K562 (cell line): ENCODE measurements around the gene AJM1. TPM values are rescaled to one million over a fixed set of nuclear protein-coding genes. Genes with fewer than 3 reads are reported as not detected.
A peak's percentile ranks its signal among the peaks of the same experiment; 100 is the strongest.

ENCODE experiments used
- ATAC-seq: fragments of 200-7000 bp; cut with Tn5 transposase; 3 replicates; pipeline ENCODE4 v1.9.1; 2020; ENCODE audit warnings: moderate library complexity
- BruUV-seq: library from RNA; stranded (reverse); fragments of 400-500 nt; replicated peaks from 2 replicates; lab custom pipeline; 2021; lab: Mats Ljungman, UMichigan
- CTCF ChIA-PET: fragments of 300-600 bp; formaldehyde crosslinking; extraction: SDS; loops from one replicate; lab custom pipeline; 2021; ENCODE audit warnings: low intra/inter-chr PET ratio; lab: Yijun Ruan, JAX
- POLR2A ChIA-PET: fragments of 300-600, 350-650 bp; sonication (Branson Sonifier 250); formaldehyde crosslinking; extraction: SDS; loops from one replicate; lab custom pipeline; 2021; ENCODE audit warnings: antibody characterized with exemption, inconsistent platforms; lab: Yijun Ruan, JAX
- DNase-seq, 4 experiments: peaks; one replicate each; pipeline versions ENCODE4 v3.0.0 to v3.0.0-alpha.2; 2011 to 2018; ENCODE audit warnings: low spot score in 3 of 4, mixed read lengths in 3 of 4; ENCODE audit errors: extremely low read depth in 1 of 4
- FAIRE-seq: peaks from 2 replicates; lab custom pipeline; 2011; peaks lifted over from hg19 to GRCh38; lab: Jason Lieb, UNC
- H2AFZ ChIP-seq: 2 replicates; pipeline ENCODE4 v1.6.0; 2011; ENCODE audit warnings: low read depth, low read length, control low read depth, inconsistent platforms
- H3K27ac ChIP-seq: fragments of 200-600 bp; 3 replicates; pipeline ENCODE4 v1.8.0; 2011; ENCODE audit warnings: low read depth, mild to moderate bottlenecking, control low read depth, inconsistent platforms, low read length, moderate library complexity, mixed read lengths; ENCODE audit errors: extremely low read depth
- H3K27me3 ChIP-seq, 2 experiments: fragments of 300-600 bp in 1 of 2; 2 replicates in 1 of 2; 3 replicates in 1 of 2; pipeline versions ENCODE4 v1.6.0 to v1.8.0; 2011; ENCODE audit warnings: inconsistent platforms in 2 of 2, low read length in 2 of 2, mild to moderate bottlenecking in 1 of 2, mixed read lengths in 1 of 2, moderate library complexity in 1 of 2; ENCODE audit not compliant: control insufficient read depth in 2 of 2, insufficient read depth in 2 of 2
- H3K36me3 ChIP-seq: fragments of 300-600 bp; 3 replicates; pipeline ENCODE4 v1.8.0; 2011; ENCODE audit warnings: mild to moderate bottlenecking, low read length, inconsistent platforms; ENCODE audit not compliant: control insufficient read depth, insufficient read depth
- H3K4me1 ChIP-seq, 2 experiments: fragments of 200-600 bp in 1 of 2; replicated peaks in 1 of 2; 2 replicates in 1 of 2; 3 replicates in 1 of 2; pipeline versions ENCODE4 v1.5.1 to v1.8.0; 2011; ENCODE audit warnings: inconsistent platforms in 2 of 2, low read length in 2 of 2, mild to moderate bottlenecking in 1 of 2, mixed read lengths in 1 of 2, moderate library complexity in 1 of 2; ENCODE audit not compliant: control insufficient read depth in 2 of 2, insufficient read depth in 2 of 2
- H3K4me2 ChIP-seq: 2 replicates; pipeline ENCODE4 v1.6.1; 2011; ENCODE audit warnings: low read length, control low read depth, inconsistent platforms, mixed read lengths; ENCODE audit not compliant: insufficient read depth
- H3K4me3 ChIP-seq: fragments of 200-600 bp; sonication (generic), shearing (Covaris generic); 2 replicates; pipeline ENCODE4 v1.5.1; 2016; ENCODE audit warnings: control low read depth, inconsistent platforms
- H3K79me2 ChIP-seq: fragments of 200-600 bp; 3 replicates; pipeline ENCODE4 v1.8.0; 2011; ENCODE audit warnings: low read length, inconsistent platforms; ENCODE audit not compliant: control insufficient read depth, insufficient read depth
- H3K9ac ChIP-seq, 2 experiments: 2 replicates each; pipeline versions ENCODE4 v1.6.0 to v1.6.1; 2011; ENCODE audit warnings: low read depth in 2 of 2, low read length in 2 of 2, control low read depth in 1 of 2, inconsistent platforms in 1 of 2, mild to moderate bottlenecking in 1 of 2, mixed read lengths in 1 of 2; ENCODE audit not compliant: insufficient read depth in 1 of 2
- H3K9me1 ChIP-seq: one replicate; pipeline ENCODE4 v1.6.0; 2011; ENCODE audit warnings: inconsistent platforms, mild to moderate bottlenecking, low read length, moderate library complexity; ENCODE audit not compliant: control insufficient read depth, insufficient read depth
- H3K9me3 ChIP-seq: replicated peaks from 2 replicates; pipeline ENCODE4 v1.5.1; 2011; ENCODE audit warnings: low read depth, low read length, inconsistent platforms; ENCODE audit not compliant: control insufficient read depth, insufficient read depth
- H4K20me1 ChIP-seq: replicated peaks from 2 replicates; pipeline ENCODE4 v1.6.1; 2011; ENCODE audit warnings: low read length, inconsistent platforms, mixed read lengths; ENCODE audit not compliant: control insufficient read depth, insufficient read depth
- POLR2A ChIP-seq: fragments of 450-650 bp; conservative IDR thresholded peaks from 2 replicates; pipeline ENCODE4 v1.6.1; 2016
- WGBS: fragments of 100-300 bp; shearing (Covaris generic); methylation state at CpG from one replicate; pipeline ENCODE4 v1.1.6; 2016; ENCODE audit warnings: low coverage, mixed read lengths; ENCODE audit not compliant: insufficient coverage; ENCODE audit errors: missing lambda C conversion rate; 5-methylcytosine and 5-hydroxymethylcytosine counted together
- in situ Hi-C: fragments of 300-500 bp; cut with MboI; formaldehyde crosslinking; loops from 4 replicates; pipeline ENCODE4 v1.15.0; 2018; ENCODE audit warnings: inconsistent platforms, mixed read lengths
- intact Hi-C: fragments of 100-400 bp; cut with micrococcal nuclease; formaldehyde crosslinking; loops from 2 replicates; pipeline ENCODE4 v1.14.2; 2022
- polyA plus RNA-seq, 8 experiments: library from polyadenylated mRNA; depleted of rRNA in 4 of 8; stranded (reverse) in 5 of 8; unstranded in 3 of 8; fragments of >200 nt; fragmentation: Nextera tagmentation in 2 of 8; fragmentation: Illumina TruSeq in 1 of 8; extraction: Ambion mirVana in 2 of 8; extraction: Trizol in 1 of 8; gene quantifications; 2 replicates each; pipeline versions ENCODE4 v1.2.1 to v1.2.3, GENCODE V29; 2011 to 2014; ENCODE audit warnings: inconsistent platforms in 1 of 8, missing spikeins in 1 of 8
- total RNA-seq, 7 experiments: library from RNA; depleted of rRNA in 6 of 7; stranded (reverse); fragments of >200 nt in 6 of 7; fragmentation: Illumina TruSeq in 2 of 7; extraction: Trizol in 2 of 7; gene quantifications; 2 replicates each; pipeline versions ENCODE4 v1.2.1 to v1.2.3, GENCODE V29; 2011 to 2021; ENCODE audit warnings: low replicate concordance in 1 of 7
- TF ChIP-seq, protein P1 (sequence below): fragments of 450-650 bp; formaldehyde crosslinking; IDR thresholded peaks from 2 replicates; pipeline ENCODE4 v1.4.0; 2022; ENCODE audit warnings: missing genetic modification characterization
- TF ChIP-seq, protein P2 (sequence below), 2 experiments: fragments of 450-650 bp; IDR thresholded peaks; 2 replicates each; pipeline ENCODE4 v1.6.1; 2016; ENCODE audit warnings: mild to moderate bottlenecking in 2 of 2, borderline replicate concordance in 1 of 2, low read depth in 1 of 2, moderate library complexity in 1 of 2
- TF ChIP-seq, protein P3 (sequence below): sonication (generic); formaldehyde crosslinking; IDR thresholded peaks from 2 replicates; pipeline ENCODE4 v1.8.0; 2022; ENCODE audit warnings: mild to moderate bottlenecking, low read depth, missing genetic modification reagents
- TF ChIP-seq, protein P4 (sequence below): sonication (generic); formaldehyde crosslinking; IDR thresholded peaks from 2 replicates; pipeline ENCODE4 v1.8.0; 2022; ENCODE audit warnings: missing genetic modification reagents, mild to moderate bottlenecking, moderate library complexity, borderline replicate concordance
- TF ChIP-seq, protein P5 (sequence below): fragments of 250-450 bp; sonication (Bioruptor Pico); IDR thresholded peaks from 2 replicates; pipeline ENCODE4 v1.8.0; 2022; ENCODE audit warnings: inconsistent platforms

AJM1 gene
- total and polyA plus RNA-seq, 9 of the 15 experiments (the other 6 are each of a cell fraction or from before 2014, with no cell fraction given), result 0.01 to 3.7 (median 0.65) TPM; not detected in 1

DNA sequence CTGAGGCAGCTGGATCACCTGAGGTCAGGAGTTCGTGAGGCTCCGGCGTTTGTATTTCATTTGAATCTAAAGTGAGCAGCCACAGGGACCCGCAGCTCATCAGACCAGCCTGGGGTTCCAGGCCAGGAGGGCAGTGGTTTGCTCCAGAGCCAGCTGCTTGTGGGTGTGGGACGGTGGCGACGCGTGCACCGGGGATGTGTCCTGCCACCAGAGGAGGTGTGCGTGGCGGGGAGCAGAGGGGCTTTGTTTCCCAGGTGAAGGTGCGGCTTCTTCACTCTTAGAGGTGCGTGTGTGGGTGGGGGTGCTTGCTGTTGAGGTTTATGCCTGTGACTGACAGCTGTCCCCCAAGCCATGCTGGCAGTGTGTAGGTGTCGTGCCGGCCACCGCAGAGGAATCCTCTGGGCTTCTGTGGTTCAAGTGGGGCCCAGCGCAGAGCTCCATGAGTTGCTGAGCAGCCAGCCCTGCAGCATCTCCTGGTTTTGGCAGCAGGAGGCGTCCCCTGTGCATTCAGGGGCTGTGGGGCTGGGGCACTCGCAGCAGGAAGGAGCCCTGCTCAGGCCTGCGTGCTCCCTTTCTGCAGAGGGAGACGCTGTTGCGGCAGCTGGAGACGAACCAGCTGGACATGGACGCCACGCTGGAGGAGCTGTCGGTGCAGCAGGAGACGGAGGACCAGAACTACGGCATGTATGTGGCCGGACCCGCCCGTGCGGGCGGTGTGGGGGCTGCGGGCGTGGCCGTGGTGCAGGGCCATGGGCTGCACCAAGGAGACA is 6.9 kb upstream of the AJM1 start:
- ChIA-PET POLR2A (interaction anchor here (1.4 kb wide), 1 partner anchor 109 kb away, joined by 3 read pairs; no protein-coding TSS in a partner anchor), CTCF (no interaction called here)
- WGBS, result 91% methylated on average over 29 of the region's 36 CpGs
- in situ Hi-C loops (no loop called here), intact Hi-C loops (no loop called here)
- Histone ChIP-seq H3K9me1 (peaks cover 3% of the 10 kb centered on the region), H3K4me2 (no peak overlapping the region), H2AFZ (no peak overlapping the region), H3K4me1 (peaks cover 7 to 71% of the 10 kb centered on the region in 2 experiments; a peak in 4 of 5 replicates), H3K79me2 (no peaks in the 10 kb centered on the region), H3K36me3 (peaks cover 87% of the 10 kb centered on the region; the same call in 2 of the 3 replicates), H3K4me3 (no peak overlapping the region), H3K9me3 (no peaks in the 10 kb centered on the region), H3K9ac (peak overlapping the region in 1 of 2 experiments; percentile 36; a peak in 1 of 4 replicates), H3K27ac (no peak overlapping the region), H3K27me3 (no peaks in the 10 kb centered on the region), H4K20me1 (peaks cover 2% of the 10 kb centered on the region; the same call in 1 of the 2 replicates)
- BruUV-seq, result no TSS peak
- FAIRE-seq, result no peak
- ATAC-seq, result no peak
- DNase-seq, result no peak
- peak; percentile 54 for TF ChIP-seq POLR2A
- TF ChIP-seq, protein P1, sequence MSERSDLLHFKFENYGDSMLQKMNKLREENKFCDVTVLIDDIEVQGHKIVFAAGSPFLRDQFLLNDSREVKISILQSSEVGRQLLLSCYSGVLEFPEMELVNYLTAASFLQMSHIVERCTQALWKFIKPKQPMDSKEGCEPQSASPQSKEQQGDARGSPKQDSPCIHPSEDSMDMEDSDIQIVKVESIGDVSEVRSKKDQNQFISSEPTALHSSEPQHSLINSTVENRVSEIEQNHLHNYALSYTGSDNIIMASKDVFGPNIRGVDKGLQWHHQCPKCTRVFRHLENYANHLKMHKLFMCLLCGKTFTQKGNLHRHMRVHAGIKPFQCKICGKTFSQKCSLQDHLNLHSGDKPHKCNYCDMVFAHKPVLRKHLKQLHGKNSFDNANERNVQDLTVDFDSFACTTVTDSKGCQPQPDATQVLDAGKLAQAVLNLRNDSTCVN (CRISPR knock-in tag), result no peak
- TF ChIP-seq, protein P2, sequence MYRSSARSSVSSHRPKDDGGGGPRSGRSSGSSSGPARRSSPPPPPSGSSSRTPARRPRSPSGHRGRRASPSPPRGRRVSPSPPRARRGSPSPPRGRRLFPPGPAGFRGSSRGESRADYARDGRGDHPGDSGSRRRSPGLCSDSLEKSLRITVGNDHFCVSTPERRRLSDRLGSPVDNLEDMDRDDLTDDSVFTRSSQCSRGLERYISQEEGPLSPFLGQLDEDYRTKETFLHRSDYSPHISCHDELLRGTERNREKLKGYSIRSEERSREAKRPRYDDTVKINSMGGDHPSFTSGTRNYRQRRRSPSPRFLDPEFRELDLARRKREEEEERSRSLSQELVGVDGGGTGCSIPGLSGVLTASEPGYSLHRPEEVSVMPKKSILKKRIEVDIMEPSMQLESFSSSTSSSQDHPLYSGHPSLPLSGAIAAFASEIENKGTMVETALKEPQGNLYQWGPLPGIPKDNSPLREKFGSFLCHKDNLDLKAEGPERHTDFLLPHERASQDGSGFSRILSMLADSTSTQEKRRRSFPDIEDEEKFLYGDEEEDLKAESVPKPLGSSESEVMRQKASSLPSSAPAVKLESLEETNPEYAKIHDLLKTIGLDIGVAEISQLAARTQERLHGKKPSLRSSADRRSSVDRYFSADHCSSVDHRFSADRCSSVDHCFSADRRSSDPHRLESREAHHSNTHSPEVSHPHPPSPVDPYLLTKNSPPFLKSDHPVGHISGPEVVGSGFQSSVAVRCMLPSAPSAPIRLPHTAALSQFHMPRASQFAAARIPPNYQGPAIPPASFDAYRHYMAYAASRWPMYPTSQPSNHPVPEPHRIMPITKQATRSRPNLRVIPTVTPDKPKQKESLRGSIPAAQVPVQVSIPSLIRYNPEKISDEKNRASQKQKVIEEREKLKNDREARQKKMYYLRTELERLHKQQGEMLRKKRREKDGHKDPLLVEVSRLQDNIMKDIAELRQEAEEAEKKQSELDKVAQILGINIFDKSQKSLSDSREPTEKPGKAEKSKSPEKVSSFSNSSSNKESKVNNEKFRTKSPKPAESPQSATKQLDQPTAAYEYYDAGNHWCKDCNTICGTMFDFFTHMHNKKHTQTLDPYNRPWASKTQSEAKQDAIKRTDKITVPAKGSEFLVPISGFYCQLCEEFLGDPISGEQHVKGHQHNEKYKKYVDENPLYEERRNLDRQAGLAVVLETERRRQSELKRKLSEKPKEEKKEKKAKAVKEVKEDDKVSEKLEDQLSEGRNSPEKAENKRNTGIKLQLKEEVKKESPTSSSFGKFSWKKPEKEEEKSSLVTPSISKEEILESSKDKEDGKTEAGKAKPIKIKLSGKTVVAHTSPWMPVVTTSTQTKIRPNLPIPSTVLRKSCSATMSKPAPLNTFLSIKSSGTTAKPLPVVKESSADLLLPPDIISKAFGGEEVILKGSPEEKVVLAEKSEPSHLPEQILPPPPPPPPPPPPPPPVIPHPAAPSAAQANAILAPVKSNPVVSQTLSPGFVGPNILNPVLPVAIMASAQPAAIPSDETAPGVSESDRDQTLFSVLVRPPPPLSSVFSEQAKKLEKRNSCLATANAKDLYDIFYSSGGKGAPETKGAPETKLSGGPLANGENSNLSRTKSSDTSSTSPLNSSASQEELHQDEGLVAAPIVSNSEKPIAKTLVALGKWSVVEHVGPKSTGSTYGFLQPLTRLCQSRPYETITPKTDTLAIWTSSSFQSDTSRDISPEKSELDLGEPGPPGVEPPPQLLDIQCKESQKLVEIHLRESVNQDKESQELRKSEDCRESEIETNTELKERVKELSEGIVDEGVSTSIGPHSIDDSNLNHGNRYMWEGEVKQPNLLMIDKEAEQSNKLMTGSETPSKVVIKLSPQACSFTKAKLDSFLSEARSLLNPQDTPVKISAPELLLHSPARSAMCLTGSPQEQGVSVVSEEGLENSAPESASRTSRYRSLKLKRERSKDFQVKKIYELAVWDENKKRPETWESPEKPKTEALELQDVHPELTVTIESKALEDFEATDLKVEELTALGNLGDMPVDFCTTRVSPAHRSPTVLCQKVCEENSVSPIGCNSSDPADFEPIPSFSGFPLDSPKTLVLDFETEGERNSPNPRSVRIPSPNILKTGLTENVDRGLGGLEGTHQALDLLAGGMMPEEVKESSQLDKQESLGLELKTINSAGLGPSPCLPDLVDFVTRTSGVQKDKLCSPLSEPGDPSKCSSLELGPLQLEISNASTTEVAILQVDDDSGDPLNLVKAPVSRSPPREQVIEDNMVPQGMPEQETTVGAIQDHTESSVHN (IDR thresholded peaks at IDR 0.05; ENCODE audit: borderline replicate concordance in 1 of 2, low read depth in 1 of 2), result no peak
- TF ChIP-seq, protein P3, sequence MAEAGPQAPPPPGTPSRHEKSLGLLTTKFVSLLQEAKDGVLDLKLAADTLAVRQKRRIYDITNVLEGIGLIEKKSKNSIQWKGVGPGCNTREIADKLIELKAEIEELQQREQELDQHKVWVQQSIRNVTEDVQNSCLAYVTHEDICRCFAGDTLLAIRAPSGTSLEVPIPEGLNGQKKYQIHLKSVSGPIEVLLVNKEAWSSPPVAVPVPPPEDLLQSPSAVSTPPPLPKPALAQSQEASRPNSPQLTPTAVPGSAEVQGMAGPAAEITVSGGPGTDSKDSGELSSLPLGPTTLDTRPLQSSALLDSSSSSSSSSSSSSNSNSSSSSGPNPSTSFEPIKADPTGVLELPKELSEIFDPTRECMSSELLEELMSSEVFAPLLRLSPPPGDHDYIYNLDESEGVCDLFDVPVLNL (CRISPR knock-in tag), result no peak
- TF ChIP-seq, protein P4, sequence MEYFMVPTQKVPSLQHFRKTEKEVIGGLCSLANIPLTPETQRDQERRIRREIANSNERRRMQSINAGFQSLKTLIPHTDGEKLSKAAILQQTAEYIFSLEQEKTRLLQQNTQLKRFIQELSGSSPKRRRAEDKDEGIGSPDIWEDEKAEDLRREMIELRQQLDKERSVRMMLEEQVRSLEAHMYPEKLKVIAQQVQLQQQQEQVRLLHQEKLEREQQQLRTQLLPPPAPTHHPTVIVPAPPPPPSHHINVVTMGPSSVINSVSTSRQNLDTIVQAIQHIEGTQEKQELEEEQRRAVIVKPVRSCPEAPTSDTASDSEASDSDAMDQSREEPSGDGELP (CRISPR knock-in tag), result no peak
- TF ChIP-seq, protein P5, sequence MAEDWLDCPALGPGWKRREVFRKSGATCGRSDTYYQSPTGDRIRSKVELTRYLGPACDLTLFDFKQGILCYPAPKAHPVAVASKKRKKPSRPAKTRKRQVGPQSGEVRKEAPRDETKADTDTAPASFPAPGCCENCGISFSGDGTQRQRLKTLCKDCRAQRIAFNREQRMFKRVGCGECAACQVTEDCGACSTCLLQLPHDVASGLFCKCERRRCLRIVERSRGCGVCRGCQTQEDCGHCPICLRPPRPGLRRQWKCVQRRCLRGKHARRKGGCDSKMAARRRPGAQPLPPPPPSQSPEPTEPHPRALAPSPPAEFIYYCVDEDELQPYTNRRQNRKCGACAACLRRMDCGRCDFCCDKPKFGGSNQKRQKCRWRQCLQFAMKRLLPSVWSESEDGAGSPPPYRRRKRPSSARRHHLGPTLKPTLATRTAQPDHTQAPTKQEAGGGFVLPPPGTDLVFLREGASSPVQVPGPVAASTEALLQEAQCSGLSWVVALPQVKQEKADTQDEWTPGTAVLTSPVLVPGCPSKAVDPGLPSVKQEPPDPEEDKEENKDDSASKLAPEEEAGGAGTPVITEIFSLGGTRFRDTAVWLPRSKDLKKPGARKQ (CRISPR knock-in tag), result no peak
